H1 (cell line): Measurements from ENCODE around the gene EPHA2. TPM values are rescaled to one million over a fixed set of nuclear protein-coding genes. Genes with fewer than 3 reads are reported as not detected.

Experiments
- CTCF ChIA-PET: fragments of 300-600 bp; sonication (Branson Sonifier 250); formaldehyde crosslinking; loops from one replicate; lab custom pipeline; 2021; ENCODE audit not compliant: partially characterized antibody; lab: Charles Lee
- POLR2A ChIA-PET: fragments of 300-600 bp; sonication (Branson Sonifier 250); formaldehyde crosslinking; loops from one replicate; lab custom pipeline; 2021; ENCODE audit warnings: inconsistent platforms; ENCODE audit not compliant: partially characterized antibody; lab: Charles Lee
- DNase-seq, 2 experiments: peaks; one replicate each; pipeline versions ENCODE4 v3.0.0 to v3.0.0-alpha.2; 2010 to 2022; ENCODE audit warnings: low spot score in 2 of 2, low read depth in 1 of 2, mixed read lengths in 1 of 2
- FAIRE-seq: peaks from 2 replicates; lab custom pipeline; 2011; peaks lifted over from hg19 to GRCh38; lab: Jason Lieb, UNC
- H2AFZ ChIP-seq: 2 replicates; pipeline ENCODE4 v1.8.1; 2012; ENCODE audit warnings: low read length, inconsistent platforms
- H2AK5ac ChIP-seq: 2 replicates; pipeline ENCODE4 v1.6.1; 2013; ENCODE audit warnings: low read depth, low read length
- H2BK120ac ChIP-seq: replicated peaks from 2 replicates; pipeline ENCODE3; 2013; ENCODE audit warnings: low read depth, low read length, inconsistent platforms
- H2BK12ac ChIP-seq: 2 replicates; pipeline ENCODE4 v1.6.1; 2013; ENCODE audit warnings: low read depth, low read length
- H2BK15ac ChIP-seq: 2 replicates; pipeline ENCODE4 v1.6.1; 2013; ENCODE audit warnings: low read length
- H2BK20ac ChIP-seq: 2 replicates; pipeline ENCODE4 v1.6.1; 2013; ENCODE audit warnings: low read length
- H2BK5ac ChIP-seq: 2 replicates; pipeline ENCODE4 v1.6.1; 2013; ENCODE audit warnings: low read depth, low read length
- H3K14ac ChIP-seq: 2 replicates; pipeline ENCODE4 v1.6.1; 2013; ENCODE audit warnings: inconsistent platforms; ENCODE audit not compliant: insufficient read length
- H3K18ac ChIP-seq: 2 replicates; pipeline ENCODE4 v1.6.1; 2013; ENCODE audit warnings: low read length; ENCODE audit errors: extremely low read depth
- H3K23ac ChIP-seq: 2 replicates; pipeline ENCODE4 v1.6.1; 2013; ENCODE audit warnings: inconsistent platforms; ENCODE audit not compliant: insufficient read length
- H3K23me2 ChIP-seq: 2 replicates; pipeline ENCODE4 v1.6.1; 2013; ENCODE audit warnings: low read depth, low read length
- H3K27ac ChIP-seq: 2 replicates; pipeline ENCODE4 v1.6.1; 2011; ENCODE audit warnings: low read depth, low read length, inconsistent platforms
- H3K27me3 ChIP-seq, 4 experiments: replicated peaks in 1 of 4; 1 replicate in 1 of 4; 2 replicates in 3 of 4; pipeline versions ENCODE4 v1.6.1 to v1.8.1; 2011 to 2013; ENCODE audit warnings: low read length in 3 of 4, mild to moderate bottlenecking in 3 of 4, inconsistent platforms in 2 of 4, mixed read lengths in 2 of 4, moderate library complexity in 1 of 4; ENCODE audit not compliant: control insufficient read depth in 3 of 4, insufficient read depth in 3 of 4; ENCODE audit errors: extremely low read depth in 1 of 4
- H3K36me3 ChIP-seq, 4 experiments: 2 replicates each; pipeline versions ENCODE4 v1.6.1 to v1.8.1; 2011 to 2013; ENCODE audit warnings: mild to moderate bottlenecking in 4 of 4, low read length in 3 of 4, moderate library complexity in 2 of 4, control low read depth in 1 of 4, inconsistent platforms in 1 of 4; ENCODE audit not compliant: insufficient read depth in 4 of 4, control insufficient read depth in 2 of 4
- H3K4ac ChIP-seq: replicated peaks from 2 replicates; pipeline ENCODE3; 2013; ENCODE audit warnings: low read length, low read depth, mixed read lengths, inconsistent platforms; ENCODE audit not compliant: insufficient read length
- H3K4me1 ChIP-seq, 4 experiments: replicated peaks in 1 of 4; 1 replicate in 1 of 4; 2 replicates in 3 of 4; pipeline versions ENCODE4 v1.6.1 to v1.8.1; 2011 to 2013; ENCODE audit warnings: low read length in 3 of 4, inconsistent platforms in 2 of 4, mixed read lengths in 1 of 4; ENCODE audit not compliant: insufficient read depth in 4 of 4, control insufficient read depth in 3 of 4
- H3K4me2 ChIP-seq, 2 experiments: 2 replicates each; pipeline versions ENCODE4 v1.6.1 to v1.8.1; 2011 to 2013; ENCODE audit warnings: low read depth in 2 of 2, low read length in 2 of 2, control low read depth in 1 of 2, inconsistent platforms in 1 of 2, mild to moderate bottlenecking in 1 of 2; ENCODE audit not compliant: insufficient read depth in 1 of 2
- H3K4me3 ChIP-seq, 4 experiments: fragments of 200-600, 300-600 bp in 1 of 4; sonication (generic), shearing (Covaris generic), sonication (Bioruptor Twin) in 1 of 4; 2 replicates each; pipeline versions ENCODE4 v1.5.1 to v1.8.1; 2011 to 2016; ENCODE audit warnings: low read length in 4 of 4, low read depth in 3 of 4, control low read depth in 2 of 4, inconsistent platforms in 2 of 4, mild to moderate bottlenecking in 2 of 4, mixed read lengths in 1 of 4, moderate library complexity in 1 of 4; ENCODE audit not compliant: insufficient read depth in 2 of 4; ENCODE audit errors: extremely low read depth in 1 of 4
- H3K56ac ChIP-seq: replicated peaks from 2 replicates; pipeline ENCODE3; 2013; ENCODE audit warnings: low read depth, mild to moderate bottlenecking, mixed read lengths, low read length, inconsistent platforms; ENCODE audit not compliant: insufficient read length
- H3K79me1 ChIP-seq: 2 replicates; pipeline ENCODE4 v1.6.1; 2013; ENCODE audit warnings: low read depth, low read length, control low read depth
- H3K79me2 ChIP-seq, 2 experiments: 2 replicates each; pipeline versions ENCODE4 v1.6.1 to v1.8.1; 2012 to 2013; ENCODE audit warnings: low read length in 2 of 2, mild to moderate bottlenecking in 2 of 2, inconsistent platforms in 1 of 2; ENCODE audit not compliant: insufficient read depth in 2 of 2, control insufficient read depth in 1 of 2
- H3K9ac ChIP-seq, 4 experiments: replicated peaks in 1 of 4; 1 replicate in 1 of 4; 2 replicates in 3 of 4; pipeline versions ENCODE4 v1.6.1 to v1.8.1; 2011 to 2013; ENCODE audit warnings: low read depth in 3 of 4, low read length in 3 of 4, control low read depth in 2 of 4, mild to moderate bottlenecking in 2 of 4, moderate library complexity in 2 of 4, inconsistent platforms in 1 of 4; ENCODE audit errors: extremely low read depth in 1 of 4
- H3K9me3 ChIP-seq, 2 experiments: 2 replicates each; pipeline versions ENCODE4 v1.6.1 to v1.8.1; 2012 to 2013; ENCODE audit warnings: mild to moderate bottlenecking in 2 of 2, moderate library complexity in 2 of 2, control low read depth in 1 of 2, inconsistent platforms in 1 of 2, low read depth in 1 of 2, low read length in 1 of 2, mixed read lengths in 1 of 2; ENCODE audit not compliant: insufficient read depth in 2 of 2
- H4K20me1 ChIP-seq, 2 experiments: replicated peaks in 1 of 2; 2 replicates each; pipeline versions ENCODE3 to v1.8.1; 2011 to 2013; ENCODE audit warnings: inconsistent platforms in 2 of 2, low read length in 2 of 2, mild to moderate bottlenecking in 1 of 2; ENCODE audit not compliant: insufficient read depth in 2 of 2, control insufficient read depth in 1 of 2
- H4K5ac ChIP-seq: 2 replicates; pipeline ENCODE4 v1.6.1; 2013; ENCODE audit warnings: low read length, low read depth, mixed read lengths, inconsistent platforms; ENCODE audit not compliant: insufficient read length
- H4K8ac ChIP-seq: 2 replicates; pipeline ENCODE4 v1.8.0; 2013; ENCODE audit warnings: mild to moderate bottlenecking, moderate library complexity, low read length, inconsistent platforms; ENCODE audit not compliant: insufficient read depth; ENCODE audit errors: extremely low read depth
- H4K91ac ChIP-seq: replicated peaks from 2 replicates; pipeline ENCODE3; 2013; ENCODE audit warnings: low read length, mixed read lengths, inconsistent platforms; ENCODE audit not compliant: insufficient read length
- FOSL1 ChIP-seq: IDR thresholded peaks from 2 replicates; pipeline ENCODE4 v1.6.1; 2011; ENCODE audit warnings: mild to moderate bottlenecking, low read depth, low read length, moderate library complexity; ENCODE audit not compliant: insufficient read depth
- HDAC2 ChIP-seq, 2 experiments: fragments of 300-600 bp in 1 of 2; sonication (generic) in 1 of 2; IDR thresholded peaks; 2 replicates each; pipeline ENCODE4 v1.6.1; 2011 to 2012; ENCODE audit warnings: low read depth in 2 of 2, low read length in 2 of 2, mild to moderate bottlenecking in 2 of 2, moderate library complexity in 2 of 2, borderline replicate concordance in 1 of 2, inconsistent platforms in 1 of 2
- KDM1A ChIP-seq: fragments of 200-600, 300-600 bp; sonication (generic); IDR thresholded peaks from 2 replicates; pipeline ENCODE4 v1.7.1; 2016; ENCODE audit warnings: mild to moderate bottlenecking, low read length, borderline replicate concordance
- RAD21 ChIP-seq, 2 experiments: IDR thresholded peaks in 1 of 2; conservative IDR thresholded peaks in 1 of 2; 2 replicates each; pipeline ENCODE4 v1.6.1; 2011; ENCODE audit warnings: low read depth in 2 of 2, low read length in 2 of 2, improper control_type of control experiment in 1 of 2, inconsistent platforms in 1 of 2, mild to moderate bottlenecking in 1 of 2, moderate library complexity in 1 of 2
- RXRA ChIP-seq: IDR thresholded peaks from 2 replicates; pipeline ENCODE4 v1.6.1; 2011; ENCODE audit warnings: low read depth, mild to moderate bottlenecking, low read length, moderate library complexity; ENCODE audit not compliant: insufficient read depth
- WGBS, 2 experiments: shearing (Covaris generic) in 1 of 2; methylation state at CpG; one replicate each; pipeline versions ENCODE4 v1.1.6 to v1.1.7; 2013 to 2015; ENCODE audit warnings: low lambda C conversion rate in 2 of 2, mixed read lengths in 2 of 2, inconsistent platforms in 1 of 2, low coverage in 1 of 2, missing lambda C conversion rate in 1 of 2; ENCODE audit not compliant: insufficient replicate concordance in 2 of 2, insufficient coverage in 1 of 2, insufficient read length in 1 of 2; ENCODE audit errors: extremely low coverage in 1 of 2, missing lambda C conversion rate in 1 of 2; 5-methylcytosine and 5-hydroxymethylcytosine counted together
- polyA plus RNA-seq, 7 experiments: library from polyadenylated mRNA; depleted of rRNA in 3 of 7; stranded (reverse) in 5 of 7; unstranded in 2 of 7; fragments of >200 nt in 5 of 7; fragments of 200-250 nt in 2 of 7; gene quantifications; 1 replicate in 5 of 7; 2 replicates in 1 of 7; 4 replicates in 1 of 7; pipeline versions ENCODE4 v1.2.1 to v1.2.3, GENCODE V29; 2011 to 2013; ENCODE audit warnings: missing spikeins in 2 of 7, mixed read lengths in 2 of 7
- total RNA-seq: library from RNA; stranded (reverse); fragmentation: NEBNext Ultra II Directional; extraction: Animal tissue kit (Norgen Biotek cat#: 25700); gene quantifications from 2 replicates; pipeline ENCODE4 v1.2.1, GENCODE V29; 2021

The EPHA2 gene
- total and polyA plus RNA-seq, 2 of the 8 experiments (the other 6 are each of a cell fraction or from before 2014, with no cell fraction given) = 26.8 to 33.6 TPM

GRCh38 chr1:16144325-16145029, 11.4 kb downstream of the EPHA2 start:
- Histone ChIP-seq H3K36me3 (peaks cover 7 to 26% (median 19%) of the 10 kb centered on the region in 4 experiments), H3K14ac (no peak overlapping the region), H2BK20ac (no peak overlapping the region; the same call in 1 of the 2 replicates), H4K5ac (no peak overlapping the region), H2BK120ac (no peak overlapping the region), H3K27me3 (no peaks in the 10 kb centered on the region), H4K91ac (peak overlapping the region; percentile 69), H3K4ac (no peak overlapping the region), H3K4me2 (peak overlapping the region; percentile 70 to 74; a peak in 2 of 4 replicates), H3K79me1 (peaks cover 28% of the 10 kb centered on the region; the same call in 1 of the 2 replicates), H3K79me2 (peaks cover 4 to 78% of the 10 kb centered on the region in 2 experiments; a peak in 3 of 4 replicates), H4K8ac (no peak overlapping the region; the same call in none of the 2 replicates), H2BK15ac (no peak overlapping the region), H3K56ac (no peak overlapping the region), H3K4me3 (no peak overlapping the region), H3K18ac (peak overlapping the region; percentile 52), H3K23me2 (peaks cover 9% of the 10 kb centered on the region), H4K20me1 (peaks cover 7 to 38% of the 10 kb centered on the region in 2 experiments), H2AK5ac (peak overlapping the region; percentile 20; the same call in 1 of the 2 replicates), H2BK12ac (peak overlapping the region; percentile 97), H3K9ac (no peak overlapping the region), H2AFZ (no peak overlapping the region), H3K4me1 (peaks cover 18 to 47% (median 37%) of the 10 kb centered on the region in 4 experiments), H3K27ac (0 out of 2 replicates have a peak overlapping the region, but pooled peaks have one; percentile 7), H3K23ac (no peak overlapping the region), H2BK5ac (peak overlapping the region; percentile 86; the same call in 1 of the 2 replicates), H3K9me3 (no peaks in the 10 kb centered on the region)
- CTCF ChIA-PET = interaction anchor here (0.8 to 14.5 kb wide), 11 partner anchors 9 to 132 kb away, joined by 3 to 202 read pairs (median 3); partner anchors contain the start of gene EPHA2
- FAIRE-seq (no peak), DNase-seq (no peak)
- POLR2A ChIA-PET = interaction anchor here (0.5 to 6.1 kb wide), 11 partner anchors 12 to 221 kb away, joined by 3 to 52 read pairs (median 4); partner anchors contain the start of gene EPHA2
- 81% methylated on average over 8 of the region's 8 CpGs; no CpG with 5 or more reads in 1 of the 2 experiments for WGBS, 2 experiments
- TF ChIP-seq RXRA (no peak), KDM1A (peak; percentile 94), RAD21 (IDR thresholded peaks at IDR 0.05 in 1 of 2, conservative IDR thresholded peaks at IDR 0.05 in 1 of 2; ENCODE audit: low read depth in 2 of 2, low read length in 2 of 2) (no peak), HDAC2 (IDR thresholded peaks at IDR 0.05; ENCODE audit: borderline replicate concordance in 1 of 2, low read depth in 2 of 2, low read length in 2 of 2) (peak in 1 of 2 experiments; percentile 64; a peak in 1 of 4 replicates), FOSL1 (no peak)
